H1 (cell line): ENCODE measurements around the gene ITGB7.

Experiments used
- CBX8 ChIP-seq: fragments of 300-800, 300-1000 bp; sonication (generic); IDR thresholded peaks from 2 replicates; pipeline ENCODE4 v1.7.1; 2016; ENCODE audit warnings: low read depth, low read length, borderline replicate concordance
- EGR1 ChIP-seq: IDR thresholded peaks from 2 replicates; pipeline ENCODE4 v1.6.1; 2011; ENCODE audit warnings: low read depth, low read length, borderline replicate concordance
- EP300 ChIP-seq, 2 experiments: IDR thresholded peaks; 1 replicate in 1 of 2; 2 replicates in 1 of 2; pipeline ENCODE4 v1.6.1; 2011 to 2012; ENCODE audit warnings: low read depth in 2 of 2, low read length in 2 of 2, mild to moderate bottlenecking in 2 of 2, borderline replicate concordance in 1 of 2, inconsistent platforms in 1 of 2, moderate library complexity in 1 of 2
- EZH2 ChIP-seq: fragments of 200-600 bp; sonication (generic); IDR thresholded peaks from 2 replicates; pipeline ENCODE4 v1.7.1; 2012; ENCODE audit warnings: low read depth, mild to moderate bottlenecking, moderate library complexity, low read length, inconsistent platforms; ENCODE audit not compliant: severe bottlenecking
- GABPA ChIP-seq: IDR thresholded peaks from 2 replicates; pipeline ENCODE4 v1.6.1; 2011; ENCODE audit warnings: mild to moderate bottlenecking, low read length, moderate library complexity, borderline replicate concordance; ENCODE audit not compliant: insufficient read depth
- JUND ChIP-seq: IDR thresholded peaks from 2 replicates; pipeline ENCODE4 v1.6.1; 2011; ENCODE audit warnings: mild to moderate bottlenecking, improper control_type of control experiment, low read length
- POLR2A ChIP-seq, 2 experiments: IDR thresholded peaks; 1 replicate in 1 of 2; 2 replicates in 1 of 2; pipeline ENCODE4 v1.6.1; 2011; ENCODE audit warnings: low read depth in 2 of 2, low read length in 2 of 2, mild to moderate bottlenecking in 2 of 2; ENCODE audit errors: control extremely low read depth in 1 of 2
- POLR2AphosphoS5 ChIP-seq: IDR thresholded peaks from 2 replicates; pipeline ENCODE4 v1.6.1; 2011; ENCODE audit warnings: low read depth, low read length
- SIX5 ChIP-seq: IDR thresholded peaks from 2 replicates; pipeline ENCODE4 v1.6.1; 2011; ENCODE audit warnings: mild to moderate bottlenecking, low read depth, low read length
- YY1 ChIP-seq: IDR thresholded peaks from 2 replicates; pipeline ENCODE4 v1.6.1; 2011; ENCODE audit warnings: low read depth, mild to moderate bottlenecking, low read length
- TF ChIP-seq, protein P1 (sequence below), 3 experiments: IDR thresholded peaks; 1 replicate in 2 of 3; 2 replicates in 1 of 3; pipeline versions ENCODE4 v1.5.1 to v1.6.1; 2011; ENCODE audit warnings: low read length in 3 of 3, mild to moderate bottlenecking in 3 of 3, inconsistent platforms in 2 of 3, low read depth in 1 of 3, moderate library complexity in 1 of 3; ENCODE audit not compliant: insufficient read depth in 1 of 3; ENCODE audit errors: control extremely low read depth in 1 of 3
- TF ChIP-seq, protein P2 (sequence below): IDR thresholded peaks from 2 replicates; pipeline ENCODE4 v1.6.1; 2011; ENCODE audit warnings: low read length, improper control_type of control experiment

DNA sequence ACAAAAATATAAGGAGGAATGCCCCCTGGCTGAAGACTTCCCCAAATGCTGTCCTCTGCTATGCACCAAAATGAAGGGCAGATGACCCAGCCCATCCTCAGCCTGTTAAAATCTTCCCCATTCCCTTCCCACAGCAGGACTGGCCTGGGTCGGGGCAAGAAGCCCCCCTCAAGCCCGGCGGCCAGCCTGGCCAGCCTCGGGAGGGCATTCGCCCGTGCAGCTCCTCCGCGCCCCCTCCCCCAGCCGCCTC, 24.5 kb upstream of the ITGB7 start:
- TF ChIP-seq EP300 (IDR thresholded peaks at IDR 0.05; ENCODE audit: borderline replicate concordance in 1 of 2, low read depth in 2 of 2, low read length in 2 of 2) = no peak
- no peak for TF ChIP-seq POLR2A (IDR thresholded peaks at IDR 0.05; ENCODE audit: control extremely low read depth in 1 of 2, low read depth in 2 of 2, low read length in 2 of 2)
- TF ChIP-seq POLR2AphosphoS5 = no peak
- TF ChIP-seq, protein P1, sequence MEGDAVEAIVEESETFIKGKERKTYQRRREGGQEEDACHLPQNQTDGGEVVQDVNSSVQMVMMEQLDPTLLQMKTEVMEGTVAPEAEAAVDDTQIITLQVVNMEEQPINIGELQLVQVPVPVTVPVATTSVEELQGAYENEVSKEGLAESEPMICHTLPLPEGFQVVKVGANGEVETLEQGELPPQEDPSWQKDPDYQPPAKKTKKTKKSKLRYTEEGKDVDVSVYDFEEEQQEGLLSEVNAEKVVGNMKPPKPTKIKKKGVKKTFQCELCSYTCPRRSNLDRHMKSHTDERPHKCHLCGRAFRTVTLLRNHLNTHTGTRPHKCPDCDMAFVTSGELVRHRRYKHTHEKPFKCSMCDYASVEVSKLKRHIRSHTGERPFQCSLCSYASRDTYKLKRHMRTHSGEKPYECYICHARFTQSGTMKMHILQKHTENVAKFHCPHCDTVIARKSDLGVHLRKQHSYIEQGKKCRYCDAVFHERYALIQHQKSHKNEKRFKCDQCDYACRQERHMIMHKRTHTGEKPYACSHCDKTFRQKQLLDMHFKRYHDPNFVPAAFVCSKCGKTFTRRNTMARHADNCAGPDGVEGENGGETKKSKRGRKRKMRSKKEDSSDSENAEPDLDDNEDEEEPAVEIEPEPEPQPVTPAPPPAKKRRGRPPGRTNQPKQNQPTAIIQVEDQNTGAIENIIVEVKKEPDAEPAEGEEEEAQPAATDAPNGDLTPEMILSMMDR (IDR thresholded peaks at IDR 0.05; ENCODE audit: control extremely low read depth in 1 of 3, insufficient read depth in 1 of 3, low read depth in 1 of 3, low read length in 3 of 3) = no peak
- TF ChIP-seq, protein P2, sequence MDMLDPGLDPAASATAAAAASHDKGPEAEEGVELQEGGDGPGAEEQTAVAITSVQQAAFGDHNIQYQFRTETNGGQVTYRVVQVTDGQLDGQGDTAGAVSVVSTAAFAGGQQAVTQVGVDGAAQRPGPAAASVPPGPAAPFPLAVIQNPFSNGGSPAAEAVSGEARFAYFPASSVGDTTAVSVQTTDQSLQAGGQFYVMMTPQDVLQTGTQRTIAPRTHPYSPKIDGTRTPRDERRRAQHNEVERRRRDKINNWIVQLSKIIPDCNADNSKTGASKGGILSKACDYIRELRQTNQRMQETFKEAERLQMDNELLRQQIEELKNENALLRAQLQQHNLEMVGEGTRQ = no peak
- TF ChIP-seq EGR1 = no peak
- TF ChIP-seq YY1 = no peak
- TF ChIP-seq JUND = no peak
- no peak for TF ChIP-seq EZH2
- no peak for TF ChIP-seq SIX5
- TF ChIP-seq CBX8 = no peak
- TF ChIP-seq GABPA = no peak
